Measurements from ENCODE around the gene DAZAP1. TPM values are rescaled to one million over a fixed set of nuclear protein-coding genes. Genes with fewer than 3 reads are reported as not detected.
"Not testable (repeated sequence)": the region's sequence is repeated elsewhere in the genome, so short reads cannot be mapped to it uniquely, and the experiment has no call there.

The DAZAP1 gene
- total RNA-seq, 1 donor from 2014 or later: 81.2 TPM

DNA sequence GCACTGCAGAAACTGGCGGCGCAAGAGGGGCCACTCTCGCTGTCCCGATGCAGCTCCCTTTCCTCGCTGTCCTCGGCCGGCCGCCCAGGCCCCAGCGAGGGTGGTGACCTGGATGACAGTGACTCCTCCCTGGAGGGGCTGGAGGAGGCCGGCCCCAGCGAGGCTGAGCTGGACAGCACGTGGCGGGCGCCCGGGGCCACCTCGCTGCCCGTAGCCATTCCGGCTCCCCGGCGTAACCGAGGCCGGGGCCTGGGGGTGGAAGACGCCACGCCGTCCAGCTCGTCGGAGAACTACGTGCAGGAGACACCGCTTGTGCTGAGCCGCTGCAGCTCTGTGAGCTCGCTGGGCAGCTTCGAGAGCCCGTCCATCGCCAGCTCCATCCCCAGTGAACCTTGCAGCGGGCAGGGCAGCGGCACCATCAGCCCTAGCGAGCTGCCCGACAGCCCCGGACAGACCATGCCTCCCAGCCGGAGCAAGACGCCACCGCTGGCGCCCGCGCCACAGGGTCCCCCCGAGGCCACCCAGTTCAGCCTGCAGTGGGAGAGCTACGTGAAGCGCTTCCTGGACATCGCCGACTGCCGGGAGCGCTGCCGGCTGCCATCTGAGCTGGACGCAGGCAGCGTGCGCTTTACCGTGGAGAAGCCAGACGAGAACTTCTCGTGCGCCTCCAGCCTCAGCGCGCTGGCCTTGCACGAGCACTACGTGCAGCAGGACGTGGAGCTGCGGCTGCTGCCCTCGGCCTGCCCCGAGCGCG is 59.3 kb downstream of the DAZAP1 start:
- no peak for DNase-seq (ENCODE audit: low spot score)
- intact Hi-C loops (cut with DNase I): no loop called here

DNA sequence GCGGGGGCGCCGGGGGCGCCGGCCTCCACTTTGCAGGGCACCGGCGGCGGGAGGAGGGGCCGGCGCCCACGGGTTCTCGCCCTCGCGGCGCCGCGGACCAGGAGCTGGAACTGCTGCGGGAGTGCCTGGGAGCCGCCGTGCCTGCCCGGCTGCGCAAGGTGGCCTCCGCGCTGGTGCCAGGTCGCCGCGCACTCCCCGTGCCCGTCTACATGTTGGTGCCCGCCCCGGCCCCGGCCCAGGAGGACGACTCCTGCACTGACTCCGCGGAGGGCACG is 59.8 kb downstream of the DAZAP1 start:
- no peak for DNase-seq (ENCODE audit: low spot score)
- intact Hi-C loops (cut with DNase I): no loop called here

GRCh38 chr19:1467490-1468273 is 60.3 kb downstream of the DAZAP1 start:
- intact Hi-C loops (cut with DNase I): no loop called here
- no peak for DNase-seq (ENCODE audit: low spot score)

- intact Hi-C loops (cut with DNase I): no loop called here
- no peak for DNase-seq (ENCODE audit: low spot score)
These were observed 61.0 kb downstream of the DAZAP1 start for GRCh38 chr19:1468274-1468820.

GRCh38 chr19:1468821-1469254 is 61.5 kb downstream of the DAZAP1 start:
- intact Hi-C loops (cut with DNase I): no loop called here
- no peak for DNase-seq (ENCODE audit: low spot score)

- DNase-seq (ENCODE audit: low spot score): no peak
- intact Hi-C loops (cut with DNase I): no loop called here
These were observed 62.1 kb downstream of the DAZAP1 start for GRCh38 chr19:1469255-1470054.

DNA sequence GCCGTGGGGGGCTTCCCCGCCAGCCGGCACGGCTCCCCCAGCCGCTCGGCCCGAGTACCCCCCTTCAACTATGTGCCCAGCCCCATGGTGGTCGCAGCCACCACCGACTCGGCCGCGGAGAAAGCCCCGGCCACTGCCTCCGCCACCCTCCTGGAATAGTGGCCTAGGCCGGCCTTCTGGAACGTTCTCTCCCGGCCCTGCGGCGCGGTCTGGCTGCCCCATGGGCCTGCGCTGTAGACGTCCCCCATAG is 62.6 kb downstream of the DAZAP1 start:
- intact Hi-C loops (cut with DNase I): no loop called here
- no peak for DNase-seq (ENCODE audit: low spot score)

DNA sequence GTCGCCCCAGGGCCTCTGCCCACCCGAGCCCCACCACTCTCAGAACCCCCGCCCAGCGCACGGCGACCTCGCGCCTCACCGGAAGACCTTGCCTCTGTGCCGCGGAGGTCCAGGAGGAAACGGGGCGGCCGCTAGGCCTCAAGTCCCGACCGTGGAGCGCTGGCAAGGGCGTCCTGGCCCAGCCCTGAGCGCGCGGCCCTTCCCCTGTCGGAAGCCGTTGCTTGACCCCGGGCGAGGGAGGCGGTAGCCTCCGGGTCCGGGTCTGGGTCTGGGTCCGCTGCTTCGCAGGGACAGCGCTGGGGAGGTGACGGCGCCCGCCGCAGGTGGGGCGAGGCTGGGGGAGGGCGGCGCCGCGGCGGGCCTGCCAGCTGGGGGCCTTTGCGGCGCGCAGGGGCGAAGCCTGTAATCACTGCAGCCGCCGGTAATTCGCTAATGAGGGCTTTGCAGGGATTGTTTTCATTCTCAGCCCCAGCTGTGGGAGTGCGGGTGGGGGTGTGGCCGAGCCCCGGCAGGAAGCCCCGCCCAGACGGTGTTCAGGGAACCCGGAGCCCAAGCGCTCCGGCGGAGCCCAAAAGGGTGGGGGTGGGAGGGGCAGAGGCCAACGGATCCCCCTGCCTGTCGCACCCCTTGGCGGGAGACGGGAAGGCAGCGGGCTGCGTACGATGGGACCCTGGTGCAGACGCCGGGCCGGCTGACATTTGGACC is 63.1 kb downstream of the DAZAP1 start:
- DNase-seq (ENCODE audit: low spot score): no peak
- intact Hi-C loops (cut with DNase I): no loop called here

- DNase-seq (ENCODE audit: low spot score): no peak
- intact Hi-C loops (cut with DNase I): no loop called here
These were observed 63.7 kb downstream of the DAZAP1 start for GRCh38 chr19:1471010-1471514.

DNA sequence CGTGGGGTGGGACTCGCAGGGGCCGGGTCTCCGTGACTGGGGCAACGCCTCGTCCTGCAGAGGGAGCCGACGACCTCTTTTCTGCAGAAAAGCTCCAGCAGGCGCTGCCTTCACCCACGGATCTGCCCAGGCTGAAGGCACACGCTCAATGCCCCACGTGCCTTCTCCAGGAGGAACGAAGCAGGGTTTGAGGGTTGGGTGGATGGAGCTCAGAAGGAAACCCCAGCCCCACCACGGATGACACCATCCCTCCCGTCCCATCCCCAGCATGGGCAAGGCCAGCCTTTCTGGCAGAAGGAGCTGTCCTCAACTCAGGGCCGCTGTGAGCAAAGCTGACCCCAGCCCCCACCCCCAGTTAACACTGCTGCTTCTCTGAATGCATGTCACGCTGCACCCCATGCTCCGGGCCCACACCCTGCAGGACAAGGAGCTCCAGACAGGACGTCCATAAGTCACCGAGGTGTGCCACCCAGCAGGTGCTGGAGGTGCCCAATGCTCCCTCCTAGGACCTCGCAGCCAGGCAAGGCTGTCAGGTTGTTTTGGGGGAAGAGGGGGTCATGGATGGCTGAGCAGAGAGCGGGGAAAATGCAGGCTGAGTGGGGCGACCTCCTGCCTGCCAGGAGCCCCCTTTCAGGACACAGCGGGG is 64.3 kb downstream of the DAZAP1 start:
- intact Hi-C loops (cut with DNase I): no loop called here
- DNase-seq (ENCODE audit: low spot score): no peak

DNA sequence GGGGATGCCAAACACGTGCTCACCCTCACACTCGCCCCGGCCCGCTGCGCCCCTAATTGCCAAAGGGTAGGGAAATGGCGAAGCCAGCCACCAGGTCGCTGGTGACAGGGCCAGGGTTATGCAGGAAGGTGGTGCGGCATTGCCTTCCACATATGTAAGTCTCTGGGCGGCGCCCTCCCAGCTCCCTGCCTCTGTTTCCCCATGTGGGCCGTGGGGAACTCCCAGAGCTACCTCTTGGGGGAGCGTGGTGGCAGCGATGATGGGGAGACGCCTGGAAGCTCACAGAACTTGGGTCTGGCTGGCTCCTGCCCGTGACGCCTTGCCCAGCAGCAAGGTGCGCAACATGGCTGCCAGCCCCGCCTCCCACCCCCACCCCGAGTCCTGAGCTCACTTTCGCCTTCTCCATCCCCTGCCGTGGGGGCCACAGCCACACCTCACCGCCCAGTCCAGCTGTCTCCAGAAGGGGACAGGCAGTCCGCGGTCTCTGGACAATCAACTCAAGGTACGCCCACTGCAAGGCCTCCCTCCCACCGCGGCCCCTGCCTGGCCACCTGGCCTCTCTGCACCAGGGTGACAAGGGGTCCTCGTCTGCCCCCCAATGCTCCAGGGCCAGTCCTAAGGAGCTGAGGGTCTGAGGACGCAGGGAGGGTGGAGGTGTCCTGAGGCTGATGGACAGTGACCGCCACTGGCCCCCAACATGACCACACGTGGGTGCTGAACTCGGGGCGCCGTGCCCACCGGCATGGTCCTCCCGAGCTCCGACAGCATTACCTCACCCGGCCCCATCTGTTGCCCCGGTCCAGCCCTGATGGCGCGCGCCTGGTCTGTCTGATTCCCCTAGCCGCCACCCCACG is 65.1 kb downstream of the DAZAP1 start:
- DNase-seq (ENCODE audit: low spot score): no peak
- intact Hi-C loops (cut with DNase I): no loop called here

GRCh38 chr19:1473085-1473851 is 65.9 kb downstream of the DAZAP1 start:
- intact Hi-C loops (cut with DNase I): no loop called here
- DNase-seq (ENCODE audit: low spot score): no peak

- intact Hi-C loops (cut with DNase I): no loop called here
- DNase-seq (ENCODE audit: low spot score): no peak
These were observed 66.8 kb downstream of the DAZAP1 start for GRCh38 chr19:1474011-1474764.

DNA sequence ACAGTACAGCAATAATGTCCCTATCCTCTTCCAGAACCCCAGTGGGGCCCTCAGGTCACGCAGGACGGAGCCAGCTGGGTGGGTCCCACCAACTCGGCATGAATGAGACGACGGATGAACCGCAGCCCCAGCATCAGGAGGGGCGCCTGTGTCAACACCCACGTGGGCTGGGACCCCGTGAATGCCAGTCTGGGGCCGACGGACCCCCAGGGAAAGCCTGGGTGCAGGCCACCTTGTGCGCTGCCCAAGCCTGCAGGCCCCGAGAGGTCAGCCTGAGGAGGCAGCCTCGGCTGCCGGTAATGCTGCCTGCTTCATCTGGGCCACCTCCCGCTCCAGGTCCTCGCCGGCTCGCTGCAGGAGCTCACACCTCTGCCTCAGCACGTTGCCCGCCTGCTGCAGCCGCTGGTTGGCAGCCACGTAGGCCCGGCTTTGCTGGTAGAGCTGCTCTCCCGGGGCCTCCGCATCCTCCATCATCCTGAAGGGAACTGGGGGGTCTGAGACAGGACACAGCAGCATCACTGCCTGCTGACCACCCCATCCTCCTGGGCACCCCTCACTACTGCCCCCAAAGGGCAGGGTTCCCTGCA is 67.5 kb downstream of the DAZAP1 start:
- intact Hi-C loops (cut with DNase I): no loop called here
- no peak for DNase-seq (ENCODE audit: low spot score)

DNA sequence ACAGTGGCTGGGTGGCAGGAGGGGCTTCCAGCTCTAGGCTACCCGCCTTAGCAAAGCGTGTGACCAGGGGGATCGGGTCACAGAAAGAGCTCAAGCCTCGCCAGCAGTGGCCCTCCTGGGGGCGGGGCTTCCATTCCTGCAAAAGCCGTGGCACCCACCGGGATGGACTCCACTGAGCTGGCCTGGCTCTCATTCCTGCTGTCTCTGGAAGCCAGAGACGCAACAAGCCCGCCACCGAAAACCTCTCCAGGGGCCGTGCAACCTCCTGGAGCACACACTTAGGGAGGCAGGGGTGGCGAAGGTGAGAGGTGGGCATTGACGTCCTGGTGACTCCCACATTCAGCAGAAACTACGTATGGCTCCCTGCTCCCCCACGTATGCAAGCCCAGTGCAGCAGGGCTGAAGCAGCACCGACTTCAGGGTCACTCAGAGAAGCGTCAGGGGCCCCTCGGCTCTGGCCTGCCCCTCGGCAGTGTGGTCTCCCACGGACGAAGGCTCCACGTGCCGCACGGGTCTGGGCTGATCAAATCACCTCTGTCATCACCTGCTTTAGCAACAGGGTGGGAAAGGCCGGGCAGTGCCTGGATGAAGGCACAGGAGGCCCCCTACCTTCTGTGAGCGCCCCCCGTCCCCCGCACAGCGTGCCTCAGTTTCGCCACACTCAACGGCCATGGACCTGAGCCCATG is 68.5 kb downstream of the DAZAP1 start:
- DNase-seq (ENCODE audit: low spot score): no peak
- intact Hi-C loops (cut with DNase I): no loop called here

DNA sequence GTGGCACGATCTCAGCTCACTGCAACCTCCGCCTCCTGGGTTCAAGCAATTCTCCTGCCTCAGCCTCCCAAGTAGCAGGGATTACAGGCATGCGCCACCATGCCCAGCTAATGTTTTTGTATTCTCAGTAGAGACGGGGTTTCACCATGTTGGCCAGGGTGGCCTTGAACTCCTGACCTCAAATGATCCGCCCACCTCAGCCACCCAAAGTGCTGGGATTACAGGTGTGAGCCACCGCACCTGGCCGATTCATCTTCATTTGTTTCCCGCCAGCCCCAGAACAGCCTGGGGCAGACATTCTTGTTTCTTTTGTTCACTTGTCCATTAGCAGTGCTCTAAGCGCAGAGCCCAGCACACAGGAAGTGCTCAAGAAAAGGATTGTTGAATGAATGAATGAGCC is 69.7 kb downstream of the DAZAP1 start:
- DNase-seq (ENCODE audit: low spot score); intact Hi-C loops (cut with DNase I): not testable (repeated sequence)

Measured in cardiac septum (tissue), 1 donor.